GM21381 (cell line): ENCODE measurements around the gene CDYL.
A peak's percentile ranks its signal among the peaks of the same experiment; 100 is the strongest.
"Not testable (repeated sequence)": the region's sequence is repeated elsewhere in the genome, so short reads cannot be mapped to it uniquely, and the experiment has no call there.

Source experiments
- ATAC-seq: cut with Tn5 transposase; IDR thresholded peaks from one replicate; pipeline ENCODE4 v1.9.1; 2021; ENCODE audit warnings: mild to moderate bottlenecking, moderate library complexity; ENCODE audit not compliant: unreplicated experiment

CDYL gene

DNA sequence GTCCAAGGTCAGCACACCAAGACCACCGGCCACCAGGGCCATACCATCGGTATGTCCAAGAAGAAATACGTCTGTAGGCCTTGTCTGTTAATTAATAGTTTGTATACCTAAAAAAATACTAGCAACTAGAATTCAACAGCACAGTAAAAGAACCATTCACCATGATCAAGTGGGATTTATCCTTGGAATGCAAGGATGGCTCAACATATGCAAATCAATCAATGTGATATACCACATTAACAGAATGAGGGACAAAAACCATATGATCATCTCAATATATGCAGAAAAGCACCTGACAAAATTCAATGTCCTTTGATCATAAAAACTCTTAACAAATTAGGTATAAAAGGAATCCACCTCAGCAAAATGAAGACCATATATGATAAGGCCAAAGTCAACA, 203.2 kb downstream of the CDYL start:
- ATAC-seq = no peak

DNA sequence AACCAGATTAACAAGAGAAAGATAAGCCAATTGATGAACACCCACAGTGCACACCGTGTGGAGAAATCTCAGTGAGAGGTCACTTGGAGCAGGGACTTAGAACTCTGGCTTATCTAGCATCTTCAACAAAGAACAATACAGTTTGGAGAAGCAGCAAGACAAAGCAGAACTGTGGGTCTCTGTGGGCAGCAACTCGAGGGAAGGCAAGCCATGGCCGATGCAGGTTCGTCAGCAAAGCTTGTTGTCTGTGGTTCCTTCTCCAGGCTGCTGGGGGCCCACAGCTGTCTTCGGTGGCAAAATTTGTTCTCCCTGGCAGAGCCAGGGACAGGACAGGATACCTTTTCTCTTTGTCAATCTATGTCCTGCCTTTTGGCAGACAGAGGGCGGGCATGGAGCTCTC, 205.6 kb downstream of the CDYL start:
- no peak for ATAC-seq

DNA sequence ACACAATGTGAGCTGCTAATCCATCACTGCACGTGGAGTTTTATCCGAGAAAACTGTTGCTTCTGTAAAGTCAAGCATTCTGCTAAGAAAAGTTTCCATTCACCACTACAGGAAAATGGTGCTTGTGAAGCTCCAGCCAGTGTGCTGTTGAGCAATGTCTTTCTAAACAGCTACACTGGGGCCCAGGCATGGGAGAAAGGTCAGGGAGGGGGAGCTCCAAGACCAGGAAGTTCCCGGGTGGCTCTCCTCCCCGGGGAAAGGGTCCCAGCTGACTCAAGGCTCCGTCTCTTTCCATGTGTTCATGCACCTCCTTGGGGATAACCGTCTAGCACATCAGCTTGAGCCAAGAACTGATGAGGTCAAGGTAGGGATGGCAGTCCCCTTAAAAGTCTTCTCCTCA, 207.1 kb downstream of the CDYL start:
- no peak for ATAC-seq

DNA sequence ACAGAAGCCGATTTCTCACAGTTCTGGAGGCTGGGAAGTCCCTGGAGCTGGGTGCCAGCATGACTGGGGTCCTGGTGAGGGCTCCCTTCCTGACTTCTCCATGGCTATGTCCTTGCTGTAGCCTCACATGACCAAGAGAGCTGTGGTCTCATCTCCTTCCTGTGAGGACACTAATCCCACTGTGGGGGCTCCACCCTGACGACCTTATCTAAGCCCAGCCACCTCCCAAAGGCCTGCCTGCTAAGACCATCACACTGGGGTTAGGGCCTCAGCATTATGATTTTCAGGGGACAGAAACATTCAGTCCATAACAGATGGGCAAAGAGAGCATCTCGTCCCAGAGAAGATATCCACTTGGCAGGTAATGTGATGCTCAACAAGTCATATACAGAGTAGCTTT, 210.8 kb downstream of the CDYL start:
- ATAC-seq = no peak

DNA sequence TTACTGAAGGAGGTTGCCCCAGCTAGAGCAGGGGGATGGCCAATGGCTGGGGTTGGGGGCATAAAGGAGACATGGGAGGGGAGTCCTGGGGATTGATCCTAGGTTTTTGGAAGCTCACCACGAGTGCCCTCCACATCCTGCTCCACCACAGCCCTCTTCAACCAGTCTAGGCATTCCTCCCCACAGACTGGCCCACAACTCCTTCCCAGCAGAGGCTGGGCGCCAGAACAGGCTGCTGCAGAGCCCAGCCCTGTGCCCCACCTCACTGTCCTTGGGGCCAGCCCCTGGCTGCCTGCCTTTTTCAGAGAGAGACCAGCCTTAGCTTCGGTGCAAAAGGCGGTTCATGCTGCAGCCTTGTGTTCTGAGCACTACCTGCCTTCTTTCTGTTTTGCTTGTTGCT, 211.2 kb downstream of the CDYL start:
- no peak for ATAC-seq

DNA sequence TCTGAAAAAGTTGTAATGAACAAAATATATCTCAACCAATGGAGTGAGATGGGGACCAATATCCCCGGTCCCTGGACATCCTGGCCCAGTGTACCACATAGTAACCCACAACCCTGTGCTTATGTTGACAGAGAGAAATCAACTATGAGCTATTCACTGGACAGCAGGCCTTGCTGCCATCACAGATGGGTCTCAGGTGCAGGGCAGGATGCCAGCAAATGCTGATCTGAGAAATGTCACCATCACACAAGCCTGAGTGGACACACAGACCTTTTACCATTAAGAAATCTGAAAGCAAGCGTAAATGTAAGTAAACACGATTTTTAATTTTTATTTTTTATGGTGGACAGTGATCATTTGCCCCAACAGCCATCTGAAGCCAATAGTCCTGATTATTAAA, 218.5 kb downstream of the CDYL start:
- no peak for ATAC-seq

DNA sequence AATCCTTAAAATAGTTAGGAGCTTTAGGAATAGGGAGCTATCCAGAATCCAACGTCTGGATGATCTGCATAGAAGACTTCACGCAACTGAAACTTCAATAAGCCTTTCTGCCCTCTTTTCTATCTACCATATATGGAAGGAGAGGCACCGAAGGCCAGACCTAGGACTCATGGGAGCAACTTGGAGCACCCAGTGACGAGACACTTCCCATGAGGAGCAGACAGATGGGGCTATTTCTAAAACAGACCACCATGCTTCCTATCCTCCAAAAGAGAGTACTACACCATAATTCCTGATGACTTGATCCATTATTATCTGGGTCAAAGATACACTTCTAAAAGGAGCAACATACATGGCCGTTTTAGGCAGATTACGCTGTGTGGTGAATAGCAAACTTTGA, 221.7 kb downstream of the CDYL start:
- no peak for ATAC-seq

DNA sequence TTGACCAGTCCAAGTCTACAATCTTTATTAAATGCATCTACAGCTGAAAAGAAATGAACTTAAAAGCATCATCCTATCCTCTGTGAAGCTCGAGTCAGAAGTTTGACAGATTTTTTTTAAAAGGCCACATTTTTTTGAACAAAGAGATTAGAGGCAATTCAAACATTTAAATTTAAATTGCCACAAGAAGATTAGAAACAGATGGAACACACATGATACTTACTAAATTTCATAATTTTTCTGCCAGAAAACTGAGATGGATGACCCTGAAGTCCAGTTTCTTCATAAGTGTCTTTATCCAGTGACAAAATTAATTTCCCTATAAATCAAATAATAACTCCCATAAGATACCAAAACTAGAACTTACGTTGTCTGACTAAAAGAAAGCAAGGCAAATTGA, 223.4 kb downstream of the CDYL start:
- ATAC-seq = no peak

DNA sequence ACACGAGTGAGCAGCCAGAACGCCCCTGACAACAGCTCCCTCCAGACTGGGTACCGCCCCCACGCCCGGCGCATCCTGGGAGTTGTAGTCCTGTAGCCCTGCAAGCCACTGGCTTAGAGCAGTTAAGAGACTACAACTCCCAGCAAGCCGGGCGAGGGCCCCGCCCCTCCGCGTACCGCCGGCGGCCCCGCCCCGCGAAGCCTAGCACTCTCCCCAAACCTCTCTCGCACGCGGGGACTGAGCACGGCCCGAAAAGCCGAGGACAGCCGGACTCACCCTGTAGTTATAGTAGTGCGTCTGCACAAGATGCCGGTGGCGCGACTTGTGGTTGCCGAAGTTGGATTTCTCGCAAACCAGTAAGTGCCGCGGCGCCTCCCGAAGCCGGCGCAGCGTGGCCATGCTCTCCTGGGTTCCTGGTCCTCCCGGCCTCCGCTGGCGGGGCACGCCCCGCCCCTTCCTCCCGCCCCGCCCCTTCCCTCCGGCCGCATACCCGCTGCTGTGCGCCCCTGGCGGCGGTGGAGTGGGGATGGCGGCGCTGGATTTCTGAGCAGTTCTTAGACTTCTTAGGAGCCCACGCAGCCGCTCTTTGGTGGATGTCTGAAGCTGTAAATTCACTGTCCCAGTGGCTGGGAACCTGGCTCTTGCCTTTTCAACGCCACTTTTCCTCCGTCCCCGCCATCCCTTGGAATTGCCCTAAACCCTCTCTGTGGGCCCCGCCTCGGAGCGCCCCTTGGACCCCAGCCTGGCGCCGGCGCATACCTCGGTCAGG, 227.6 kb downstream of the CDYL start, which contains the start of gene RPP40:
TSS of gene RPP40 (minus strand) at position 434 of the 769 bp plus-strand sequence. CDS start at position 399, 35 bp downstream.
- ATAC-seq = peak; percentile 96

DNA sequence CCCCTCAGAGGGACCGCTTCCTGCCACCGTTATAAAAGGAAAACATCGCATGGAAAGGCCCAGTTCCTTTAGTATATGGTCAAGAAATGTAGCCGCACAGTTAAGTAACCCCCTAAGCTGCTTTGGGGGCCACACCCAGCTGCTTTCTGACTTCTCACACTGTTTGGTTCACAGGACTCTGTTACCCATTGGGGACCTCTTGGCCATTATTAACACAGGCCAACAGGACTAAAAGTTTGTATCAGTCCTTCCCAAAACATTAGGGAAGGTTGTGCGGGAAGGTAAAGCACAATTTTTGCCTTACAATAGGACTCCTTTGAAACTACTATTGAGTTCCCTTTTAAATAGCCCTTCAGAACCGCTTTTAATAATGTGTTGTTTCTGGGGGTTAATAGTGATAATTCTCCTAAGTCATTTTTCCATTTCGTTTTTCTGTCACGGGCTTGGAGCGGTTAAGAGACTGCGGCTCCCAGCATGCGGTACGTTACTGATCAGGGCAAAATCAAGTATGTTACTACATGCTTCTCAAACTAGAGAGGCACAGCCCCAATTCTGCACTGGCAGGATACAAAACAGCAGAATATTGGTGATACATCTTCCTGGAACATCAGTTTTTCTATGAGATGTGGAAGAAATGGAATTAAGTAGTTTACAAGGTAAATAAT, 228.3 kb downstream of the CDYL start:
- no peak for ATAC-seq

DNA sequence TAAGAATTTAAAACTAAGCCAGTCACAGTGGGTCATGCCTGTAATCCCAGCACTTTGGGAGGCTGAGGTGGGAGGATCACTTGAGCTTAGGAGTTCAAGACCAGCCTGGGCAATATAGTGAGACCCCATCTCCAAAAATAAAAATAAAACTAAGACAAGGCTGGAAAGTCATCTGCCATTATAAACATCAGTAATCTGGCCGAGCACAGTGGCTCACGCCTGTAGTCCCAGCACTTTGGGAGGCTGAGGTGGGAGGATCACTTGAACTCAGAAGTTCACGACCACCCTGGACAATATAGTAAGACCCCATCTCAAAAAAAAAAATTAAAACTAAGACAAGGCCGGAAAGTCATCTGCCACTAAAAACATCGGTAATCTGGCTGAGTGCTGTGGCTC, 228.8 kb downstream of the CDYL start:
- not testable (repeated sequence) for ATAC-seq
